Fibroblast of villous mesenchyme (primary cell): ENCODE measurements around the gene CATSPER2. TPM values are rescaled to one million over a fixed set of nuclear protein-coding genes. Genes with fewer than 3 reads are reported as not detected.
"Not testable (repeated sequence)": the region's sequence is repeated elsewhere in the genome, so short reads cannot be mapped to it uniquely, and the experiment has no call there.

ENCODE experiments used
- DNase-seq: peaks from one replicate; pipeline ENCODE4 v3.0.0-alpha.2; 2010; ENCODE audit warnings: low read depth
- H3K4me3 ChIP-seq: 2 replicates; pipeline ENCODE4 v1.5.1; 2011; ENCODE audit warnings: low read depth, mild to moderate bottlenecking, low read length
- CTCF ChIP-seq: IDR thresholded peaks from 2 replicates; pipeline ENCODE4 v1.5.1; 2012; ENCODE audit warnings: low read depth, mild to moderate bottlenecking, low read length; ENCODE audit not compliant: insufficient read depth
- small RNA-seq: library from RNA; depleted of rRNA; stranded (forward); fragments of <200 nt; gene quantifications from one replicate; pipeline ENCODE3, GENCODE V24; 2012
- total RNA-seq: library from RNA; depleted of rRNA; stranded (reverse); fragments of >200 nt; gene quantifications from 2 replicates; pipeline ENCODE4 v1.2.3, GENCODE V29; 2012

Gene CATSPER2
- total RNA-seq, 1 donor, result 0.86 TPM

GRCh38 chr15:43625106-43625505 is 23.5 kb downstream of the CATSPER2 start:
- no peak overlapping the region for H3K4me3 ChIP-seq
- no peak for DNase-seq
- no peak for TF ChIP-seq CTCF

GRCh38 chr15:43622068-43622799 is 26.4 kb downstream of the CATSPER2 start:
- peak; percentile 12 for DNase-seq
- H3K4me3 ChIP-seq, result not testable (repeated sequence)

GRCh38 chr15:43618700-43619099 is 29.9 kb downstream of the CATSPER2 start, which contains the start of gene STRC:
TSS of gene STRC (minus strand) at chr15:43618800. CDS start at chr15:43618722, 78 bp downstream.
- not testable (repeated sequence) for H3K4me3 ChIP-seq

GRCh38 chr15:43617750-43618149 is 30.9 kb downstream of the CATSPER2 start:
- DNase-seq, H3K4me3 ChIP-seq: not testable (repeated sequence)

More at GRCh38 chr15:43618700-43619099, 29.9 kb downstream of the CATSPER2 start, which contains the start of gene STRC:
- not testable (repeated sequence) for DNase-seq

GRCh38 chr15:43602233-43602632 is 46.4 kb downstream of the CATSPER2 start:
- DNase-seq, H3K4me3 ChIP-seq: not testable (repeated sequence)

- not testable (repeated sequence) for H3K4me3 ChIP-seq, DNase-seq
Observed at GRCh38 chr15:43600200-43600599, 48.4 kb downstream of the CATSPER2 start.

- H3K4me3 ChIP-seq, DNase-seq: not testable (repeated sequence)
Observed at GRCh38 chr15:43599131-43599530, 49.5 kb downstream of the CATSPER2 start.

- H3K4me3 ChIP-seq, DNase-seq: not testable (repeated sequence)
Observed at GRCh38 chr15:43593328-43594190, 55.1 kb downstream of the CATSPER2 start, which contains the start of gene CKMT1B. TSS of gene CKMT1B (plus strand) at chr15:43594027. CDS start at chr15:43594219, 192 bp downstream.

GRCh38 chr15:43592841-43593240 is 55.8 kb downstream of the CATSPER2 start:
- not testable (repeated sequence) for H3K4me3 ChIP-seq, DNase-seq

GRCh38 chr15:43589778-43590466 is 58.7 kb downstream of the CATSPER2 start, which contains the start of gene PPIP5K1:
TSS of gene PPIP5K1 (minus strand) at chr15:43590208. CDS start at chr15:43584504, 5,704 bp downstream.
- not testable (repeated sequence) for H3K4me3 ChIP-seq, DNase-seq

Small RNA genes within 50 kb of the gene (small RNA-seq; reads per million reads assigned to genes)
- gene PDIA3P2 (not detected), gene RNU6-554P (not detected), gene RNU6-610P (not detected)

Other genes with a start within 250 kb of the CATSPER2 start
- 83.4 and 94.1 TPM in 2 replicates for gene TP53BP1, start 155.7 kb downstream of the CATSPER2 start, total RNA-seq
- gene MAP1A, start 131.2 kb downstream of the CATSPER2 start, total RNA-seq, result 60.9 and 65.7 TPM in 2 replicates
- 27.1 and 28.5 TPM in 2 replicates for gene PPIP5K1, start 58.6 kb downstream of the CATSPER2 start, total RNA-seq
- not detected in 2 replicates for gene CKMT1B, start 54.8 kb downstream of the CATSPER2 start, total RNA-seq
- gene STRC, start 30.0 kb downstream of the CATSPER2 start, total RNA-seq, result not detected in 2 replicates
- gene CKMT1A, start 45.0 kb upstream of the CATSPER2 start, total RNA-seq, result not detected in 2 replicates
- gene PDIA3, start 97.6 kb upstream of the CATSPER2 start, total RNA-seq, result 120 and 185 TPM in 2 replicates
- 1.6 and 4.3 TPM in 2 replicates for gene ELL3, start 128.1 kb upstream of the CATSPER2 start, total RNA-seq
- 255 and 321 TPM in 2 replicates for gene SERF2, start 143.5 kb upstream of the CATSPER2 start, total RNA-seq
- gene SERINC4, start 151.4 kb upstream of the CATSPER2 start, total RNA-seq, result under 0.01 TPM in 1 of 2 replicates, not detected in the other
- gene HYPK, start 151.8 kb upstream of the CATSPER2 start, total RNA-seq, result 6.4 and 6.9 TPM in 2 replicates
- 15.8 and 23.7 TPM in 2 replicates for gene MFAP1, start 175.8 kb upstream of the CATSPER2 start, total RNA-seq
- 15.1 and 17.7 TPM in 2 replicates for gene WDR76, start 178.2 kb upstream of the CATSPER2 start, total RNA-seq